ENCODE measurements around the gene SUN1.

DNA sequence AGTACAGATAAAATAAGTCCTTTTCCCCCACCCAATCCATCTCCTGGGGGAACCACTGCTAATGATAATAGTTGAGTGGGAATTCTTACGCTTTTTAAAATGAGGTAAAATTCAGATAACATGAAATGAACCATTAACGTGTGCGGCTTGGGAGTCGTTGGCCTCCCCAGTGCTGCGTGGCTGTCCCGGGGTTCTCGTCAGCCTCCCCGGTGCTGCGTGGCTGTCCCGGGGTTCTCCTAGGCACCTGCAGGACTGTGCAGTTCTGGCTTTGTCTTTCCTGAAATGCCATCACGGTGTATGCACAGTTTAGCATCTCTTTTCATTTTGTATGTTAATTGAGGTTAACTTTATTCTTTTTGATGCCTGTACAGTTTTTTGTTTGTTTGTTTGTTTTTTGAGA, 13.5 kb downstream of the SUN1 start:
- TF ChIP-seq GATA3 (IDR thresholded peaks at IDR 0.05; ENCODE audit: low read depth, low read length): no peak
- no peak for TF ChIP-seq GATA2 (IDR thresholded peaks at IDR 0.05; ENCODE audit: low read depth, low read length)

Measured in SH-SY5Y (cell line).